SK-N-SH (cell line): Measurements from ENCODE around the gene SUPT20H. TPM values are rescaled to one million over a fixed set of nuclear protein-coding genes. Genes with fewer than 3 reads are reported as not detected.
A peak's percentile ranks its signal among the peaks of the same experiment; 100 is the strongest.

Experiments
- CTCF ChIA-PET: fragments of 300-600, 350-600 bp; formaldehyde crosslinking; extraction: SDS; loops from one replicate; lab custom pipeline; 2021; lab: Yijun Ruan, JAX
- POLR2A ChIA-PET: fragments of 350-600 bp; sonication (Branson Sonifier 250); formaldehyde crosslinking; extraction: SDS; loops from one replicate; lab custom pipeline; 2020; ENCODE audit warnings: antibody characterized with exemption, inconsistent platforms; lab: Yijun Ruan, JAX
- DNase-seq: peaks from one replicate; pipeline ENCODE4 v3.0.0; 2012
- H2AFZ ChIP-seq: fragments of 200-600 bp; sonication (generic); 2 replicates; pipeline ENCODE4 v1.8.1; 2016; ENCODE audit warnings: antibody characterized with exemption, mild to moderate bottlenecking, low read depth
- H3F3A ChIP-seq: fragments of 200-600 bp; sonication (generic); replicated peaks from 2 replicates; pipeline ENCODE3; 2016; ENCODE audit warnings: antibody characterized with exemption, mild to moderate bottlenecking; ENCODE audit not compliant: insufficient read depth
- H3K27ac ChIP-seq, 2 experiments: fragments of 200-500 bp in 1 of 2; fragments of 200-600 bp in 1 of 2; sonication (Bioruptor generic) in 1 of 2; sonication (generic), shearing (Covaris generic) in 1 of 2; 2 replicates each; pipeline versions ENCODE4 v1.5.1 to v1.6.1; 2014 to 2016; ENCODE audit warnings: low read depth in 2 of 2, inconsistent platforms in 1 of 2, low read length in 1 of 2, mild to moderate bottlenecking in 1 of 2, mixed read lengths in 1 of 2
- H3K27me3 ChIP-seq: fragments of 200-600 bp; sonication (generic), shearing (Covaris generic); 2 replicates; pipeline ENCODE4 v1.6.1; 2016; ENCODE audit warnings: mixed run types; ENCODE audit not compliant: insufficient read depth
- H3K36me3 ChIP-seq, 2 experiments: fragments of 200-500 bp in 1 of 2; fragments of 200-600 bp in 1 of 2; sonication (Bioruptor generic) in 1 of 2; sonication (generic) in 1 of 2; replicated peaks in 1 of 2; 2 replicates each; pipeline versions ENCODE3 to v1.5.1; 2014 to 2016; ENCODE audit warnings: low read length in 1 of 2, mild to moderate bottlenecking in 1 of 2; ENCODE audit not compliant: insufficient read depth in 2 of 2, control insufficient read depth in 1 of 2
- H3K4me1 ChIP-seq, 2 experiments: fragments of 200-500 bp in 1 of 2; fragments of 200-600 bp in 1 of 2; sonication (Bioruptor generic) in 1 of 2; sonication (generic), shearing (Covaris generic) in 1 of 2; 2 replicates each; pipeline versions ENCODE4 v1.5.1 to v1.6.1; 2014 to 2016; ENCODE audit warnings: low read depth in 1 of 2, low read length in 1 of 2, mixed run types in 1 of 2; ENCODE audit not compliant: insufficient read depth in 2 of 2, control insufficient read depth in 1 of 2
- H3K4me2 ChIP-seq: fragments of 200-600 bp; sonication (generic), shearing (Covaris generic); 2 replicates; pipeline ENCODE4 v1.6.1; 2017; ENCODE audit warnings: mixed run types
- H3K4me3 ChIP-seq, 2 experiments: fragments of 200-500 bp in 1 of 2; fragments of 200-600 bp in 1 of 2; sonication (Bioruptor generic) in 1 of 2; sonication (generic), shearing (Covaris generic) in 1 of 2; 2 replicates each; pipeline versions ENCODE4 v1.5.1 to v1.8.1; 2014 to 2016; ENCODE audit warnings: low read depth in 2 of 2, inconsistent platforms in 1 of 2, low read length in 1 of 2, mild to moderate bottlenecking in 1 of 2, mixed read lengths in 1 of 2, moderate library complexity in 1 of 2
- H3K79me2 ChIP-seq: fragments of 200-600 bp; sonication (generic); 2 replicates; pipeline ENCODE4 v1.8.1; 2017; ENCODE audit warnings: mild to moderate bottlenecking; ENCODE audit not compliant: insufficient read depth
- H3K9ac ChIP-seq: fragments of 200-600 bp; sonication (generic); 2 replicates; pipeline ENCODE4 v1.6.1; 2017; ENCODE audit warnings: mixed run types
- H3K9me2 ChIP-seq: fragments of 200-600 bp; sonication (generic); 2 replicates; pipeline ENCODE4 v1.6.1; 2017; ENCODE audit warnings: mixed run types
- H3K9me3 ChIP-seq: fragments of 200-600 bp; sonication (generic); 2 replicates; pipeline ENCODE4 v1.6.1; 2017; ENCODE audit warnings: mixed run types, mild to moderate bottlenecking, moderate library complexity
- H4K20me1 ChIP-seq: fragments of 200-600 bp; sonication (generic); 2 replicates; pipeline ENCODE4 v1.6.1; 2017; ENCODE audit warnings: mild to moderate bottlenecking, mixed run types; ENCODE audit not compliant: insufficient read depth
- CHD2 ChIP-seq: fragments of 150-350 bp; IDR thresholded peaks from 2 replicates; pipeline ENCODE4 v1.6.1; 2018; ENCODE audit warnings: low read length; ENCODE audit not compliant: partially characterized antibody
- ELF1 ChIP-seq: IDR thresholded peaks from 2 replicates; pipeline ENCODE4 v1.4.0; 2012
- EZH2phosphoT487 ChIP-seq: fragments of 200-600 bp; sonication (generic); IDR thresholded peaks from 2 replicates; pipeline ENCODE4 v1.6.1; 2017; ENCODE audit warnings: low read depth, mixed run types, mild to moderate bottlenecking, antibody characterized with exemption, moderate library complexity, borderline replicate concordance
- FOXJ3 ChIP-seq: sonication (generic); formaldehyde crosslinking; IDR thresholded peaks from 2 replicates; pipeline ENCODE4 v1.5.1; 2020; ENCODE audit warnings: mild to moderate bottlenecking, missing genetic modification reagents
- FOXM1 ChIP-seq: IDR thresholded peaks from 2 replicates; pipeline ENCODE4 v1.4.0; 2012; ENCODE audit warnings: low read depth, mild to moderate bottlenecking
- GABPA ChIP-seq: IDR thresholded peaks from 2 replicates; pipeline ENCODE4 v1.4.0; 2012; ENCODE audit warnings: low read depth, mild to moderate bottlenecking
- NRF1 ChIP-seq: IDR thresholded peaks from 2 replicates; pipeline ENCODE4 v1.6.1; 2012; ENCODE audit warnings: low read depth, mild to moderate bottlenecking, low read length
- PBX3 ChIP-seq: IDR thresholded peaks from 2 replicates; pipeline ENCODE4; 2012
- RAD21 ChIP-seq: IDR thresholded peaks from 2 replicates; pipeline ENCODE4 v1.6.1; 2012; ENCODE audit warnings: mild to moderate bottlenecking, low read length
- RCOR1 ChIP-seq: fragments of 150-350 bp; IDR thresholded peaks from 2 replicates; pipeline ENCODE4 v1.6.1; 2017; ENCODE audit warnings: antibody characterized with exemption, low read length
- REST ChIP-seq: IDR thresholded peaks from 2 replicates; pipeline ENCODE4 v1.6.1; 2012; ENCODE audit warnings: mild to moderate bottlenecking, low read depth, low read length, moderate library complexity
- SMC3 ChIP-seq: IDR thresholded peaks from 2 replicates; pipeline ENCODE4 v1.6.1; 2012; ENCODE audit warnings: low read depth, low read length, improper control_type of control experiment
- TEAD4 ChIP-seq: IDR thresholded peaks from 2 replicates; pipeline ENCODE4 v1.4.0; 2012; ENCODE audit warnings: mild to moderate bottlenecking, borderline replicate concordance; ENCODE audit not compliant: insufficient read depth
- YY1 ChIP-seq: IDR thresholded peaks from 2 replicates; pipeline ENCODE4 v1.4.0; 2012; ENCODE audit warnings: low read depth, mild to moderate bottlenecking
- WGBS: methylation state at CpG from one replicate; pipeline ENCODE4 v1.1.6; 2017; ENCODE audit warnings: low lambda C conversion rate; 5-methylcytosine and 5-hydroxymethylcytosine counted together
- polyA plus RNA-seq, 3 experiments: library from polyadenylated mRNA; depleted of rRNA; stranded (reverse); fragments of >200 nt; gene quantifications; 2 replicates each; pipeline ENCODE4 v1.2.3, GENCODE V29; 2012
- TF ChIP-seq, protein P1 (sequence below): fragments of 200-600 bp; sonication (generic); IDR thresholded peaks from 2 replicates; pipeline ENCODE4 v1.6.1; 2017; ENCODE audit warnings: antibody characterized with exemption, mild to moderate bottlenecking, moderate library complexity

Gene SUPT20H
- polyA plus RNA-seq, 1 of the 3 experiments (the other 2 are of a cell fraction): 39.4 TPM

DNA sequence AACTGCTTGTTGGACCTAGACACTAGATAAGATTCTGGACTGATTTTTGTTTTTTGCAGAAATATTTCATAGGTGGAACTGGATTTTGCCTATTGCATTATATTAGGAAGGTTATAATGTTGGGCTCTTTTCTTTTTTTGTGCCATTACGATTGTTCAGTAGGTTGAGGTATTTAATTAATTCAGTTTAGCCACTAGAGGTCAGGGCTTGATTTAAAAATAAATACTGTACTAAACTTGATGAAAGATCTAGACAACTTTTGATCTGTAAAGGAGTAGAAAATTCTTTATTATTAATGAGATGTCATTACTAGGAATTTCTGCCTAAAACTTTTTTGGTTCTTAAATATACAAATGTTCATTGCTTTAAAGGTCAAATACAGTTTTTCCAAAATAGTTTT is 15.2 kb upstream of the SUPT20H start:
- Histone ChIP-seq H3K79me2 (no peaks in the 10 kb centered on the region), H3K4me2 (no peak overlapping the region), H3K9me2 (no peaks in the 10 kb centered on the region), H4K20me1 (no peaks in the 10 kb centered on the region), H3K36me3 (no peaks in the 10 kb centered on the region), H3K4me1 (no peaks in the 10 kb centered on the region), H3F3A (peaks cover 4% of the 10 kb centered on the region), H2AFZ (0 out of 2 replicates have a peak overlapping the region, but pooled peaks have one; percentile 56), H3K27ac (peak overlapping the region in 1 of 2 experiments; percentile 16; a peak in 1 of 4 replicates), H3K27me3 (no peaks in the 10 kb centered on the region), H3K4me3 (no peak overlapping the region), H3K9ac (no peak overlapping the region), H3K9me3 (no peaks in the 10 kb centered on the region)
- ChIA-PET POLR2A (no interaction called here), CTCF (interaction anchor here (0.8 to 2.2 kb wide), 5 partner anchors 34 to 1507 kb away, joined by 3 to 6 read pairs (median 4); no protein-coding TSS in a partner anchor)
- WGBS: 6% methylated on average over 1 of the region's 1 CpG
- TF ChIP-seq SMC3 (peak; percentile 21; the same call in 1 of the 2 replicates), RAD21 (peak; percentile 60), FOXM1 (no peak), NRF1 (no peak), ELF1 (no peak), GABPA (no peak), YY1 (no peak)
- TF ChIP-seq, protein P1, sequence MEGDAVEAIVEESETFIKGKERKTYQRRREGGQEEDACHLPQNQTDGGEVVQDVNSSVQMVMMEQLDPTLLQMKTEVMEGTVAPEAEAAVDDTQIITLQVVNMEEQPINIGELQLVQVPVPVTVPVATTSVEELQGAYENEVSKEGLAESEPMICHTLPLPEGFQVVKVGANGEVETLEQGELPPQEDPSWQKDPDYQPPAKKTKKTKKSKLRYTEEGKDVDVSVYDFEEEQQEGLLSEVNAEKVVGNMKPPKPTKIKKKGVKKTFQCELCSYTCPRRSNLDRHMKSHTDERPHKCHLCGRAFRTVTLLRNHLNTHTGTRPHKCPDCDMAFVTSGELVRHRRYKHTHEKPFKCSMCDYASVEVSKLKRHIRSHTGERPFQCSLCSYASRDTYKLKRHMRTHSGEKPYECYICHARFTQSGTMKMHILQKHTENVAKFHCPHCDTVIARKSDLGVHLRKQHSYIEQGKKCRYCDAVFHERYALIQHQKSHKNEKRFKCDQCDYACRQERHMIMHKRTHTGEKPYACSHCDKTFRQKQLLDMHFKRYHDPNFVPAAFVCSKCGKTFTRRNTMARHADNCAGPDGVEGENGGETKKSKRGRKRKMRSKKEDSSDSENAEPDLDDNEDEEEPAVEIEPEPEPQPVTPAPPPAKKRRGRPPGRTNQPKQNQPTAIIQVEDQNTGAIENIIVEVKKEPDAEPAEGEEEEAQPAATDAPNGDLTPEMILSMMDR: peak; percentile 69
- DNase-seq: peak; percentile 39

DNA sequence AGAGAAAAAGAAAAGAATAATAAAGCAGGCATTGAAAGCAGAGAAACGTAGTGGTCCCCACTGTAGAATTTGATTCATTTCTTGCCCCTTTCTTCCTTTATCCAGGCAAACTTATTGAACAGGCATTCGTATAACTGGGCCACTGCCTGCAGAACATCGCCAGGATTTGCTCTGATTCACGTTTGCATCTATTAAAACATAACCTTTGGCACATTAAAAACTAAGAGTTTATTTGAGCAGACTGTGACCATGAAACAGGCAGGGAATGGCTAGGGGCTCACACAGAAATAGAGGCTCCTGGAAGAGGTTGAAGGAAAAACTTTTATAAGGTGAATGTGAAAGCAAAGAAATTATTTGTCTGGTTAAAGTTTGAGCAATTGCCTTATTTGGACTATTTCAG is 12.5 kb upstream of the SUPT20H start:
- H2AFZ ChIP-seq: no peak overlapping the region

DNA sequence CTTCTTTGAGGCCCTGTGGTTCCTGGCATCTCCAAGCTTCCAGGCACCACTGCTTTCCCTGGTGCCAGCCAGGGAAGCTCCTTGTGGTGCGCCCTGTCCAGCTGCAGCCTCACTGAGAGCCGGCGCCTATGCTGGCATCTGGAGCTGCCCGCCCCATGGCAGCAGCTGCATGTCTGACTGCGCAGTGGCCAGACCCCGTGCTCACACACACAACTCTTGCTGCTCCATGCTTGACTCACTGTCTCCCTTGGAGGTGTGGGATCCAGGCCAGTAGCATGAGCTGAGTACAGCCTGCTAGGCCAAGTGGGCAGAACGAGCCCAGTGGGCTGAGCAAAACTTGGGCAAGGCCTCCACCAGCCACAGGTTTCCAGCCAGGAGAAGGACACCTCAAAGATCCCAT is 11.5 kb upstream of the SUPT20H start:
- no peak overlapping the region for H3K9ac ChIP-seq
- H3K4me3 ChIP-seq: no peak overlapping the region
- no peak overlapping the region for H3K27ac ChIP-seq
- no peaks in the 10 kb centered on the region for H3K79me2 ChIP-seq
- ChIA-PET POLR2A (interaction anchor here (1.1 kb wide), 1 partner anchor 71 kb away, joined by 3 read pairs; the partner anchor contains the start of gene ALG5), CTCF (interaction anchor here (1.0 to 1.3 kb wide), 2 partner anchors 71 to 88 kb away, joined by 4 to 9 read pairs; partner anchors contain the start of genes ALG5 and EXOSC8)
- DNase-seq: no peak
- H3K9me2 ChIP-seq: no peaks in the 10 kb centered on the region
- no peak overlapping the region for H2AFZ ChIP-seq
- peaks cover 8% of the 10 kb centered on the region for H3F3A ChIP-seq
- H4K20me1 ChIP-seq: no peaks in the 10 kb centered on the region
- no peak overlapping the region for H3K4me2 ChIP-seq
- no peaks in the 10 kb centered on the region for H3K9me3 ChIP-seq
- 64% methylated on average over 3 of the region's 7 CpGs for WGBS
- H3K27me3 ChIP-seq: no peaks in the 10 kb centered on the region
- H3K36me3 ChIP-seq: no peaks in the 10 kb centered on the region
- H3K4me1 ChIP-seq: no peaks in the 10 kb centered on the region
- TF ChIP-seq FOXJ3 (CRISPR knock-in tag): no peak
- TF ChIP-seq SMC3: no peak
- no peak for TF ChIP-seq FOXM1
- no peak for TF ChIP-seq PBX3
- TF ChIP-seq RCOR1: no peak
- no peak for TF ChIP-seq REST
- TF ChIP-seq CHD2: no peak
- no peak for TF ChIP-seq NRF1
- TF ChIP-seq TEAD4: no peak
- no peak for TF ChIP-seq GABPA

More for the DNA sequence above, 12.5 kb upstream of the SUPT20H start:
- no peaks in the 10 kb centered on the region for H3K27me3 ChIP-seq
- H3F3A ChIP-seq: peaks cover 8% of the 10 kb centered on the region
- no peak overlapping the region for H3K9ac ChIP-seq
- ChIA-PET POLR2A (no interaction called here), CTCF (no interaction called here)
- 49% methylated on average over 4 of the region's 4 CpGs for WGBS
- H3K4me2 ChIP-seq: no peak overlapping the region
- no peak for DNase-seq
- no peaks in the 10 kb centered on the region for H3K79me2 ChIP-seq
- H3K4me3 ChIP-seq: no peak overlapping the region
- TF ChIP-seq NRF1: no peak
- TF ChIP-seq EZH2phosphoT487: no peak
- TF ChIP-seq SMC3: no peak
- H3K9me2 ChIP-seq: no peaks in the 10 kb centered on the region
- H4K20me1 ChIP-seq: no peaks in the 10 kb centered on the region
- no peaks in the 10 kb centered on the region for H3K9me3 ChIP-seq
- no peaks in the 10 kb centered on the region for H3K4me1 ChIP-seq
- no peak overlapping the region for H3K27ac ChIP-seq
- no peaks in the 10 kb centered on the region for H3K36me3 ChIP-seq
